ENCODE data around the gene RCAN3.

RCAN3 gene

GRCh38 chr1:24588573-24588972, 85.9 kb downstream of the RCAN3 start:
- DNase-seq (ENCODE audit: extremely low read depth, low read depth) = no peak
- H3K4me3 ChIP-seq (replicated peaks; ENCODE audit: low read depth, low read length) = no peak overlapping the region
- no peak for TF ChIP-seq CTCF (IDR thresholded peaks at IDR 0.05; ENCODE audit: low read depth, low read length, missing control alignments)

- DNase-seq (ENCODE audit: extremely low read depth, low read depth) = no peak
- H3K4me3 ChIP-seq (replicated peaks; ENCODE audit: low read depth, low read length) = no peak overlapping the region
- TF ChIP-seq CTCF (IDR thresholded peaks at IDR 0.05; ENCODE audit: low read depth, low read length, missing control alignments) = no peak
These were observed 86.6 kb downstream of the RCAN3 start for GRCh38 chr1:24589200-24589599.

All from HFF-Myc (cell line).